Effector CD4-positive, alpha-beta T cell (primary cell): ENCODE measurements around the gene SMARCD2.
"Not testable (repeated sequence)": the region's sequence is repeated elsewhere in the genome, so short reads cannot be mapped to it uniquely, and the experiment has no call there.

Source experiments
- DNase-seq: peaks from one replicate; pipeline ENCODE4 v3.0.0-alpha.2; 2020

SMARCD2 gene

GRCh38 chr17:63796375-63796774 lies 46.1 kb downstream of the SMARCD2 start:
- DNase-seq, result not testable (repeated sequence)

GRCh38 chr17:63792055-63792729 lies 50.3 kb downstream of the SMARCD2 start:
- no peak for DNase-seq

DNA sequence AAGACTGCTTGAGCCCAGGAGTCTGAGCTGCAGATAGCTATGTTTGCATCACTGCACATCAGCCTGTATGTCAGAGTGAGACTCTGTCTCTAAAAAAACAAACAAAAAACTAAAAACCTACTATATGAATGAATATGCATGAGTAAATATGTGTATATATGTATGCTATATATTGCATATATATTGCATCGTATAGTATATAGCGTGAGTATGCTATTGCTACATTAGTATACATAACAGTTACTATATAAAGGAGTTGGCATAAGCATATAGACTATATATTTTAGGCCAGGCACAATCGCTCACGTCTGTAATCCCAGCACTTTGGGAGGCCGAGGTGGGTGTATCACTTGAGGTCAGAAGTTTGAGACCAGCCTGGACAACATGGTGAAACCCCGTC lies 52.4 kb downstream of the SMARCD2 start:
- DNase-seq, result no peak

DNA sequence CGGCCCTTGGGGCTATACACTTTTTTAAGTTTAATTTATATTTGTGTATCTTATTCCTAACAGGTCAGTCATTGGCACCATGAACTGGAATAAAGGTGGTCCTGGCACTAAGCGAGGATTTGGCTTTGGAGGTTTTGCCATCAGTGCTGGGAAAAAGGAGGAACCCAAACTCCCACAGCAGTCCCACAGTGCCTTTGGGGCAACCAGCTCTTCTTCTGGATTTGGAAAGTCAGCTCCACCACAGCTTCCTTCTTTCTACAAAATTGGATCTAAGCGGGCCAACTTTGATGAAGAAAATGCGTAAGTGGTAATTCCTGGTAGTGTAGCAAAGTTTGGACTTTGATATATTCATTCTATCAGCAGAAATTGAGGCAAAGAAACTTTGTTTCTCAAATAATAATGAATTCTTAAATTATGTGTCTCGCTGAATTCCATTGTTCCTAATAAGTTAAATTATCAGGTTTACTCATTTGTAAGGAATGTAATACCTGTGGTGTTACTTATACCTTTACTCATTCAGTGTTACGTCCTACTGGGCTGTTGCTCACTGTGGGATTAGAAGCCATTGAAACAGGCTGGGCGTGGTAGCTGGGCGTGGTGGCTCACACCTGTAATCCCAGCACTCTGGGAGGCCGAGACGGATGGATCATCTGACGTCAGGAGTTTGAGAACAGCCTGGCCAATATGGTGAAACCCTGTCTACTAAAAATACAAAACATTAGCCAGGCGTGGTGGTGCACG lies 55.3 kb downstream of the SMARCD2 start:
- no peak for DNase-seq

GRCh38 chr17:63786117-63786516 lies 56.4 kb downstream of the SMARCD2 start:
- DNase-seq, result no peak

GRCh38 chr17:63785556-63785955 lies 56.9 kb downstream of the SMARCD2 start:
- no peak for DNase-seq

GRCh38 chr17:63783522-63783921 lies 59.0 kb downstream of the SMARCD2 start:
- no peak for DNase-seq
